Heart right ventricle (tissue), 16 donors: ENCODE measurements around the gene TTC34. TPM values are rescaled to one million over a fixed set of nuclear protein-coding genes. Genes with fewer than 3 reads are reported as not detected.
"Not testable (repeated sequence)": the region's sequence is repeated elsewhere in the genome, so short reads cannot be mapped to it uniquely, and the experiment has no call there.

Experiments used
- ATAC-seq, 8 donors: fragments of 200-7000 bp; cut with Tn5 transposase; one replicate each; pipeline ENCODE4 v1.9.1; 2020; ENCODE audit warnings: mild to moderate bottlenecking in 8 of 8, moderate library complexity in 8 of 8, moderate number of reproducible peaks in 1 of 8
- DNase-seq, 2 donors: peaks; one replicate each; pipeline ENCODE4 v3.0.0-alpha.2; 2020
- H3K27ac ChIP-seq, 10 donors: fragments of 200-600 bp; sonication (generic) in 2 of 10; one replicate each; pipeline versions ENCODE4 v1.5.0 to v1.8.0; 2020 to 2022; ENCODE audit warnings: mild to moderate bottlenecking in 3 of 10
- H3K27me3 ChIP-seq, 7 donors: fragments of 200-600 bp; one replicate each; pipeline ENCODE4 v1.8.0; 2021 to 2022; ENCODE audit warnings: mild to moderate bottlenecking in 2 of 7
- H3K36me3 ChIP-seq, 9 donors: fragments of 200-600 bp; sonication (generic) in 1 of 9; one replicate each; pipeline versions ENCODE4 v1.5.0 to v1.8.0; 2020 to 2022; ENCODE audit warnings: mild to moderate bottlenecking in 2 of 9
- H3K4me1 ChIP-seq, 9 donors: fragments of 200-600 bp; sonication (generic) in 1 of 9; one replicate each; pipeline versions ENCODE4 v1.5.0 to v1.8.0; 2020 to 2022; ENCODE audit warnings: mild to moderate bottlenecking in 4 of 9
- H3K4me3 ChIP-seq, 10 donors: fragments of 200-600 bp; sonication (generic) in 2 of 10; one replicate each; pipeline versions ENCODE4 v1.5.0 to v1.8.0; 2020 to 2022; ENCODE audit warnings: mild to moderate bottlenecking in 7 of 10, moderate library complexity in 2 of 10
- H3K9me3 ChIP-seq, 11 donors: fragments of 200-600 bp in 10 of 11; sonication (generic) in 2 of 11; one replicate each; pipeline versions ENCODE4 v1.5.0 to v1.8.0; 2013 to 2022; ENCODE audit warnings: mild to moderate bottlenecking in 2 of 11, control low read depth in 1 of 11, moderate library complexity in 1 of 11
- WGBS, 2 donors: extraction: QIAGEN DNeasy Blood & Tissue Kit; methylation state at CpG; one replicate each; pipeline ENCODE4 v1.1.7; 2013; ENCODE audit warnings: inconsistent platforms in 1 of 2; 5-methylcytosine and 5-hydroxymethylcytosine counted together
- intact Hi-C, 10 donors: fragments of 100-400 bp; cut with DNase I; formaldehyde crosslinking; loops; one replicate each; pipeline versions ENCODE4 v1.11.1 to v1.14.2; 2022
- polyA plus RNA-seq, 2 donors: library from polyadenylated mRNA; stranded (reverse); fragments of 200-250 nt; gene quantifications; one replicate each; pipeline ENCODE4 v1.2.3, GENCODE V29; 2013
- total RNA-seq, 10 donors: library from RNA; stranded (reverse); fragmentation: NEBNext Ultra II Directional in 3 of 10; extraction: Animal tissue kit (Norgen Biotek cat#: 25700) in 3 of 10; gene quantifications; one replicate each; pipeline versions ENCODE4 v1.2.1 to v1.2.4, GENCODE V29; 2021 to 2023
- TF ChIP-seq, protein P1 (sequence below), 9 donors: fragments of 200-600 bp; sonication (generic) in 2 of 9; IDR thresholded peaks; one replicate each; pipeline versions ENCODE4 v1.5.0 to v1.8.0; 2021 to 2022; ENCODE audit warnings: antibody characterized with exemption in 9 of 9, mild to moderate bottlenecking in 5 of 9, moderate library complexity in 1 of 9
- donor health status: Arrhythmogenic right ventricular cardiomyopathy.
- donor health status: ischemic (EF 13 %, LVEDD 7.1; RV severe dilation, severe dysfunction).
- donor health status: healthy with polysubstance abuse.
- donor health status: DM: no; HTN: yes; CAD: no.
- donor health status: DM: no; HTN: no; CAD: no.
- donor health status: ischemic (EF 25% LVEDD 6.9; RV normal size, moderate dysfunction).
- donor health status: ischemic (EF 25% LVEDD 5.7; RV mildly dilated, moderate dysfunction).
- donor health status: healthy.
- donor health status: DM: yes; HTN: yes; CAD: no.
- donor health status: Ischemic cardiomyopathy.
- donor health status: ischemic (EF 35%, LVEDD 5.7; RV mildly dilated, moderate dysfunction).
- donor health status: nonischemic (EF 11% LVEDD 7.7; RV severe dilation, severe dysfunction).
- donor health status: DM: yes; HTN: yes; CAD: no.
- donor health status: PGD.
- donor health status: ischemic (EF 29% LVEDD 5.4; RV normal size, mild dysfunction).
- donor health status: nonischemic (EF 23%, LVEDD 6.1; RV moderate dilation, normal function).

Gene TTC34
- total and polyA plus RNA-seq, 12 donors = 0.03 to 0.74 (median 0.42) TPM

DNA sequence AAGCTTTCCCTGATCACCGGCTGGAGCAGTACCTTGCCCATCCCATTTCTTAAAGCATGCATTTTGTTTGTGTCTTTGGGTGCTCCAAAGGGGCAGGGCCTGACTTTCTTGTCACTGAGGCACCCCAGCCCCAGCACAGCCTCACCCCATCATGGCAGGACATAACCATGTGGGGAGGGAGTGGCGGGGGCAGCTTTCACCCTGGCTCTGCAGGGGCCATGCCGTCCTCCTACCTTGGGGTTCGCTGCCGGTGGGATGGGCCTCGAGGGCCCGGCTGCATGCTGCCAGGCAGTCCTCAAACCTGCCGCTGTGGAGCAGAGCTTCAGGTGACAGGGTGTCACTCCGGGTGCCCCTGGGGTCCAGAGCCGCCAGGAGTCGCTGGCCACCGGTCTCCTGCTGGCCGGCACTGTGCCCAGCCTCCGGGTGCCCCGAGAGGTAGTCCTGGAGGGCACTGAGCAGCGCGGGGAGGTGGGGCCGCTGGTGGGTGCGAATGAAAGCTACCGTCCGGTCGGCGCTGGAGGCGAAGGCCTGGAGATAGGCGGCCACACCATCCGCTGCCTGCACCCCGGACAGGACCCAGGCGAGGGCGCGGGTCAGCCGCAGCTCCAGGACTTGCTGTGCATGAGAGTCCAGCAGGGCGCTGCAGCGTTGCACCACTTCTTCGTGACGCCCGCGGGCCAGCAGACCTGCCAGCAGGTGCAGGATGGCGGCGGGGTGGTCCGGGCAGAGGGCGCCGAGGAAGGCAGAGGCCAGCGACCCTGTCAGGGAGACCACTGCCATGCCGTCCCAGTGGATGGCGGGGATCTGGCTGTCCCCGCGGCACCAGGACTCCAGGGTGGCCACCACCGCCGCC, 1.5 kb downstream of the TTC34 start:
- Histone ChIP-seq H3K36me3 (no peaks in the 10 kb centered on the region), H3K4me3 (no peak overlapping the region), H3K27ac (no peak overlapping the region), H3K4me1 (no peaks in the 10 kb centered on the region), H3K9me3 (peaks cover 0 to 8% (median 0%) of the 10 kb centered on the region in 11 donors), H3K27me3 (peaks cover 0 to 61% (median 45%) of the 10 kb centered on the region in 7 donors)
- TF ChIP-seq, protein P1, sequence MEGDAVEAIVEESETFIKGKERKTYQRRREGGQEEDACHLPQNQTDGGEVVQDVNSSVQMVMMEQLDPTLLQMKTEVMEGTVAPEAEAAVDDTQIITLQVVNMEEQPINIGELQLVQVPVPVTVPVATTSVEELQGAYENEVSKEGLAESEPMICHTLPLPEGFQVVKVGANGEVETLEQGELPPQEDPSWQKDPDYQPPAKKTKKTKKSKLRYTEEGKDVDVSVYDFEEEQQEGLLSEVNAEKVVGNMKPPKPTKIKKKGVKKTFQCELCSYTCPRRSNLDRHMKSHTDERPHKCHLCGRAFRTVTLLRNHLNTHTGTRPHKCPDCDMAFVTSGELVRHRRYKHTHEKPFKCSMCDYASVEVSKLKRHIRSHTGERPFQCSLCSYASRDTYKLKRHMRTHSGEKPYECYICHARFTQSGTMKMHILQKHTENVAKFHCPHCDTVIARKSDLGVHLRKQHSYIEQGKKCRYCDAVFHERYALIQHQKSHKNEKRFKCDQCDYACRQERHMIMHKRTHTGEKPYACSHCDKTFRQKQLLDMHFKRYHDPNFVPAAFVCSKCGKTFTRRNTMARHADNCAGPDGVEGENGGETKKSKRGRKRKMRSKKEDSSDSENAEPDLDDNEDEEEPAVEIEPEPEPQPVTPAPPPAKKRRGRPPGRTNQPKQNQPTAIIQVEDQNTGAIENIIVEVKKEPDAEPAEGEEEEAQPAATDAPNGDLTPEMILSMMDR (IDR thresholded peaks at IDR 0.05) = no peak
- WGBS, 2 donors = 88 to 89% methylated on average over 49 of the region's 49 CpGs
- DNase-seq = no peak
- intact Hi-C loops = loop anchor here in 1 of 10 donors (10.0 kb wide), 1 partner anchor 385 kb away; the partner anchor contains the start of gene PEX10
- no peak for ATAC-seq

DNA sequence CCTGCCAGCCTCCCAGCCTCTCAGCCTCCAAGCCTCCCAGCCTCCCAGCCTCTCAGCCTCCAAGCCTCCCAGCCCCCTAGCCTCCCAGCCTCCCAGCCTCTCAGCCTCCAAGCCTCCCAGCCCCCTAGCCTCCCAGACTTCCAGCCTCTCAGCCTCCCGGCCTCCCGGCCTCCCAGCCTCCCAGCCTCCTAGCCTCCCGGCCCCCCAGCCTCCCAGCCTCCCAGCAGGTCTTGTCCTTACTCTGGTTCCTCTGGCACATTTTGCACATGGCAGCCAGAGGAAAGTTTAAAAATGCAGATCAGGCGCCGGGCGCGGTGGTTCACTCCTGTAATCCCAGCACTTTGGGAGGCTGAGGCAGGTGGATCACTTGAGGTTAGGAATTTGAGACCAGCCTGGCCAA, 2.5 kb downstream of the TTC34 start:
- intact Hi-C loops = loop anchor here in 1 of 10 donors (10.0 kb wide), 1 partner anchor 384 kb away; the partner anchor contains the start of gene PEX10
- Histone ChIP-seq H3K27me3 (peaks cover 0 to 53% (median 39%) of the 10 kb centered on the region in 7 donors), H3K9me3 (peaks cover 0 to 18% (median 8%) of the 10 kb centered on the region in 11 donors)
- ATAC-seq, H3K4me3 ChIP-seq, DNase-seq, H3K4me1 ChIP-seq, H3K36me3 ChIP-seq, H3K27ac ChIP-seq: not testable (repeated sequence)
- 96 to 98% methylated on average over 7 of the region's 7 CpGs for whole genome bisulfite sequencing, 2 donors

DNA sequence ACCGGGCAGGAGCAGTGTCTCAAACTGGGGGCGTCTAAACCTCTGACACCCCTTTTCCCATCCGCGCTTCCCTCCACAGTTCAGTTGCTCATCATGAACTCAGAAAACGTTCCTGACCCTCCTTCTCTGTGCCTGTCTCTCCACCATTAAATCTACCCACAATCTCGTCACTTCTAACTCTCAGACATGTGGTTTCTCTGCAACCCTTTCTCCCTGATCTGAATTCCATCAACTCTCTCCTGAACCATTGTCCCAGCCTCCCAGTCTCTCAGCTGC, 3.8 kb downstream of the TTC34 start:
- Histone ChIP-seq H3K27me3 (peaks cover 0 to 44% (median 34%) of the 10 kb centered on the region in 7 donors), H3K4me3 (no peak overlapping the region), H3K9me3 (peaks cover 0 to 30% (median 20%) of the 10 kb centered on the region in 11 donors), H3K4me1 (no peaks in the 10 kb centered on the region), H3K36me3 (no peaks in the 10 kb centered on the region), H3K27ac (no peak overlapping the region)
- intact Hi-C loops = loop anchor here in 1 of 10 donors (10.0 kb wide), 1 partner anchor 383 kb away; the partner anchor contains the start of gene PEX10
- TF ChIP-seq, protein P1 (IDR thresholded peaks at IDR 0.05) = no peak
- DNase-seq (no peak), ATAC-seq (no peak)
- 56 to 65% methylated on average over 6 of the region's 6 CpGs for WGBS, 2 donors

DNA sequence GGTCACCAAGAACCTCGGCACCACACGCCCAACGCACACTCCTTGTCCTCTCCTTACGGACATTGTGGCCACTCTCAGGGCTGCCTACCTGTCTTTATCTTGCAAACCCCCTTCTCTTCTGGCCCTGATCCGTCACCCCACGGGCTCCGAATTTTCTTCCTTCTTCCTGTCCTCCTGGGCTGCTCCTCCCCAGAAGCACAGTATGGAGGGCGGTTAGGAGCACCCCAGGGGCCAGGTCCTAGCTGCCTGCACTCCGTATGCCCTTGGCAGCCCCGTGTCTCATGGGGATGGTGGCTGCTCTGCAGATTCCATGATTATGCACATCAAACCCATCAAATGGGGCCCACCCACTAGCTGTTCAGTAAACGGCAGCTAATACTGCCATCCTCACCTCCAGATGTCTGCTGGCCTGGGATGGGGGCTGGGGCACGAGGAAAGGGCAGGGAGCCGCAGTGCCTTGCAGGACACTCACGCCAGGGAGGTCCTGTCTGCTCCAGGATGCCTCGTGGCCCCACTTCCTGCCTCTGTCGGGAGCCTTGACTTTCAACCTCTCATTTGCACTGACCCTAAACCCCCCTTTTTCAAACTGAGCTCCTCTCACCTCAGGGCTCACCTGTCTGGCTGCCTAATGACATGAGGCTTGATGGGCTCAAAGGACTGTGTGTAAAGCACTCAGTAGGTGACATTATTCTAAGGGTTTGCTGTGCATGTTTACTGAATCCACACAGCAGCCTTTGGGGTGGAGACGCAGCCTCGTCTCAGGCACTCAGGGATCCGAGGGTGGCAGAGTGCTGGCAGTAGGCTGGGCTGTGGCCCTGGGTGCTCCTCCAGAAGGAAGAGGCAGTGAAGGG, 4.4 kb downstream of the TTC34 start:
- Histone ChIP-seq H3K4me3 (no peak overlapping the region), H3K27ac (no peak overlapping the region), H3K9me3 (peaks cover 0 to 36% (median 25%) of the 10 kb centered on the region in 11 donors), H3K36me3 (no peaks in the 10 kb centered on the region), H3K4me1 (no peaks in the 10 kb centered on the region), H3K27me3 (peaks cover 0 to 43% (median 37%) of the 10 kb centered on the region in 7 donors)
- 48% methylated on average over 19 of the region's 19 CpGs for WGBS, 2 donors
- intact Hi-C loops = loop anchor here in 1 of 10 donors (10.0 kb wide), 1 partner anchor 382 kb away; the partner anchor contains the start of gene PEX10
- DNase-seq = no peak
- no peak for ATAC-seq
- TF ChIP-seq, protein P1 (IDR thresholded peaks at IDR 0.05) = no peak
